K562 (cell line): Measurements from ENCODE around the gene STK25. TPM values are rescaled to one million over a fixed set of nuclear protein-coding genes. Genes with fewer than 3 reads are reported as not detected.
A peak's percentile ranks its signal among the peaks of the same experiment; 100 is the strongest.

Source experiments
- ATAC-seq: fragments of 200-7000 bp; cut with Tn5 transposase; 3 replicates; pipeline ENCODE4 v1.9.1; 2020; ENCODE audit warnings: moderate library complexity
- BruUV-seq: library from RNA; stranded (reverse); fragments of 400-500 nt; replicated peaks from 2 replicates; lab custom pipeline; 2021; lab: Mats Ljungman, UMichigan
- CTCF ChIA-PET: fragments of 300-600 bp; formaldehyde crosslinking; extraction: SDS; loops from one replicate; lab custom pipeline; 2021; ENCODE audit warnings: low intra/inter-chr PET ratio; lab: Yijun Ruan, JAX
- POLR2A ChIA-PET: fragments of 300-600, 350-650 bp; sonication (Branson Sonifier 250); formaldehyde crosslinking; extraction: SDS; loops from one replicate; lab custom pipeline; 2021; ENCODE audit warnings: antibody characterized with exemption, inconsistent platforms; lab: Yijun Ruan, JAX
- DNase-seq, 4 experiments: peaks; one replicate each; pipeline versions ENCODE4 v3.0.0 to v3.0.0-alpha.2; 2011 to 2018; ENCODE audit warnings: low spot score in 3 of 4, mixed read lengths in 3 of 4; ENCODE audit errors: extremely low read depth in 1 of 4
- FAIRE-seq: peaks from 2 replicates; lab custom pipeline; 2011; peaks lifted over from hg19 to GRCh38; lab: Jason Lieb, UNC
- H2AFZ ChIP-seq: 2 replicates; pipeline ENCODE4 v1.6.0; 2011; ENCODE audit warnings: low read depth, low read length, control low read depth, inconsistent platforms
- H3K27ac ChIP-seq: fragments of 200-600 bp; 3 replicates; pipeline ENCODE4 v1.8.0; 2011; ENCODE audit warnings: low read depth, mild to moderate bottlenecking, control low read depth, inconsistent platforms, low read length, moderate library complexity, mixed read lengths; ENCODE audit errors: extremely low read depth
- H3K27me3 ChIP-seq, 2 experiments: fragments of 300-600 bp in 1 of 2; 2 replicates in 1 of 2; 3 replicates in 1 of 2; pipeline versions ENCODE4 v1.6.0 to v1.8.0; 2011; ENCODE audit warnings: inconsistent platforms in 2 of 2, low read length in 2 of 2, mild to moderate bottlenecking in 1 of 2, mixed read lengths in 1 of 2, moderate library complexity in 1 of 2; ENCODE audit not compliant: control insufficient read depth in 2 of 2, insufficient read depth in 2 of 2
- H3K36me3 ChIP-seq: fragments of 300-600 bp; 3 replicates; pipeline ENCODE4 v1.8.0; 2011; ENCODE audit warnings: mild to moderate bottlenecking, low read length, inconsistent platforms; ENCODE audit not compliant: control insufficient read depth, insufficient read depth
- H3K4me1 ChIP-seq, 2 experiments: fragments of 200-600 bp in 1 of 2; replicated peaks in 1 of 2; 2 replicates in 1 of 2; 3 replicates in 1 of 2; pipeline versions ENCODE4 v1.5.1 to v1.8.0; 2011; ENCODE audit warnings: inconsistent platforms in 2 of 2, low read length in 2 of 2, mild to moderate bottlenecking in 1 of 2, mixed read lengths in 1 of 2, moderate library complexity in 1 of 2; ENCODE audit not compliant: control insufficient read depth in 2 of 2, insufficient read depth in 2 of 2
- H3K4me2 ChIP-seq: 2 replicates; pipeline ENCODE4 v1.6.1; 2011; ENCODE audit warnings: low read length, control low read depth, inconsistent platforms, mixed read lengths; ENCODE audit not compliant: insufficient read depth
- H3K4me3 ChIP-seq: fragments of 200-600 bp; sonication (generic), shearing (Covaris generic); 2 replicates; pipeline ENCODE4 v1.5.1; 2016; ENCODE audit warnings: control low read depth, inconsistent platforms
- H3K79me2 ChIP-seq: fragments of 200-600 bp; 3 replicates; pipeline ENCODE4 v1.8.0; 2011; ENCODE audit warnings: low read length, inconsistent platforms; ENCODE audit not compliant: control insufficient read depth, insufficient read depth
- H3K9ac ChIP-seq, 2 experiments: 2 replicates each; pipeline versions ENCODE4 v1.6.0 to v1.6.1; 2011; ENCODE audit warnings: low read depth in 2 of 2, low read length in 2 of 2, control low read depth in 1 of 2, inconsistent platforms in 1 of 2, mild to moderate bottlenecking in 1 of 2, mixed read lengths in 1 of 2; ENCODE audit not compliant: insufficient read depth in 1 of 2
- H3K9me1 ChIP-seq: one replicate; pipeline ENCODE4 v1.6.0; 2011; ENCODE audit warnings: inconsistent platforms, mild to moderate bottlenecking, low read length, moderate library complexity; ENCODE audit not compliant: control insufficient read depth, insufficient read depth
- H3K9me3 ChIP-seq: replicated peaks from 2 replicates; pipeline ENCODE4 v1.5.1; 2011; ENCODE audit warnings: low read depth, low read length, inconsistent platforms; ENCODE audit not compliant: control insufficient read depth, insufficient read depth
- H4K20me1 ChIP-seq: replicated peaks from 2 replicates; pipeline ENCODE4 v1.6.1; 2011; ENCODE audit warnings: low read length, inconsistent platforms, mixed read lengths; ENCODE audit not compliant: control insufficient read depth, insufficient read depth
- CBFB ChIP-seq: sonication (generic); formaldehyde crosslinking; IDR thresholded peaks from 2 replicates; pipeline ENCODE4 v1.4.0; 2020; ENCODE audit warnings: mild to moderate bottlenecking, missing genetic modification reagents
- CHD1 ChIP-seq: fragments of 200-600 bp; sonication (generic); IDR thresholded peaks from one replicate; pipeline ENCODE4 v1.6.1; 2012; ENCODE audit warnings: mild to moderate bottlenecking, moderate library complexity, low read length, inconsistent platforms
- FOXK1 ChIP-seq: sonication (generic); formaldehyde crosslinking; IDR thresholded peaks from 2 replicates; pipeline ENCODE4 v1.8.0; 2022; ENCODE audit warnings: missing genetic modification reagents, mild to moderate bottlenecking, borderline replicate concordance
- JUNB ChIP-seq: fragments of 450-650 bp; formaldehyde crosslinking; conservative IDR thresholded peaks from 2 replicates; pipeline ENCODE4 v1.4.0; 2020; ENCODE audit warnings: mild to moderate bottlenecking
- MCM5 ChIP-seq: fragments of 450-650 bp; IDR thresholded peaks from 2 replicates; pipeline ENCODE4 v1.6.1; 2016; ENCODE audit warnings: low read depth
- SIN3A ChIP-seq, 2 experiments: fragments of 150-350 bp in 1 of 2; IDR thresholded peaks; 2 replicates each; pipeline ENCODE4 v1.6.1; 2011 to 2016; ENCODE audit warnings: borderline replicate concordance in 2 of 2, low read depth in 2 of 2, low read length in 2 of 2, mild to moderate bottlenecking in 2 of 2, moderate library complexity in 2 of 2; ENCODE audit not compliant: control insufficient read depth in 1 of 2
- SIX5 ChIP-seq, 2 experiments: IDR thresholded peaks; 2 replicates each; pipeline ENCODE4 v1.6.1; 2011; ENCODE audit warnings: low read length in 2 of 2, borderline replicate concordance in 1 of 2, low read depth in 1 of 2, mild to moderate bottlenecking in 1 of 2, moderate library complexity in 1 of 2; ENCODE audit not compliant: insufficient read depth in 1 of 2
- SMAD4 ChIP-seq: fragments of 250-450 bp; sonication (Bioruptor Pico); conservative IDR thresholded peaks from 2 replicates; pipeline ENCODE4 v1.8.0; 2021; ENCODE audit warnings: inconsistent platforms, mild to moderate bottlenecking, moderate library complexity
- SUPT5H ChIP-seq: fragments of 450-650 bp; IDR thresholded peaks from 2 replicates; pipeline ENCODE4 v1.6.1; 2016
- ZSCAN32 ChIP-seq: fragments of 450-650 bp; formaldehyde crosslinking; IDR thresholded peaks from 2 replicates; pipeline ENCODE4 v1.4.0; 2020; ENCODE audit warnings: mild to moderate bottlenecking, moderate library complexity
- WGBS: fragments of 100-300 bp; shearing (Covaris generic); methylation state at CpG from one replicate; pipeline ENCODE4 v1.1.6; 2016; ENCODE audit warnings: low coverage, mixed read lengths; ENCODE audit not compliant: insufficient coverage; ENCODE audit errors: missing lambda C conversion rate; 5-methylcytosine and 5-hydroxymethylcytosine counted together
- in situ Hi-C: fragments of 300-500 bp; cut with MboI; formaldehyde crosslinking; loops from 4 replicates; pipeline ENCODE4 v1.15.0; 2018; ENCODE audit warnings: inconsistent platforms, mixed read lengths
- intact Hi-C: fragments of 100-400 bp; cut with micrococcal nuclease; formaldehyde crosslinking; loops from 2 replicates; pipeline ENCODE4 v1.14.2; 2022
- polyA plus RNA-seq, 8 experiments: library from polyadenylated mRNA; depleted of rRNA in 4 of 8; stranded (reverse) in 5 of 8; unstranded in 3 of 8; fragments of >200 nt; fragmentation: Nextera tagmentation in 2 of 8; fragmentation: Illumina TruSeq in 1 of 8; extraction: Ambion mirVana in 2 of 8; extraction: Trizol in 1 of 8; gene quantifications; 2 replicates each; pipeline versions ENCODE4 v1.2.1 to v1.2.3, GENCODE V29; 2011 to 2014; ENCODE audit warnings: inconsistent platforms in 1 of 8, missing spikeins in 1 of 8
- total RNA-seq, 7 experiments: library from RNA; depleted of rRNA in 6 of 7; stranded (reverse); fragments of >200 nt in 6 of 7; fragmentation: Illumina TruSeq in 2 of 7; extraction: Trizol in 2 of 7; gene quantifications; 2 replicates each; pipeline versions ENCODE4 v1.2.1 to v1.2.3, GENCODE V29; 2011 to 2021; ENCODE audit warnings: low replicate concordance in 1 of 7
- TF ChIP-seq, protein P1 (sequence below): IDR thresholded peaks from 3 replicates; pipeline ENCODE4 v1.6.1; 2011; ENCODE audit warnings: borderline replicate concordance, mild to moderate bottlenecking; ENCODE audit not compliant: insufficient read length, insufficient read depth
- TF ChIP-seq, protein P2 (sequence below): fragments of 150-350 bp; conservative IDR thresholded peaks from 2 replicates; pipeline ENCODE4 v1.6.1; 2014; ENCODE audit warnings: low read length
- TF ChIP-seq, protein P3 (sequence below): fragments of 250-450 bp; sonication (Bioruptor Pico); IDR thresholded peaks from 2 replicates; pipeline ENCODE4 v1.9.0; 2021; ENCODE audit warnings: mild to moderate bottlenecking, inconsistent platforms
- TF ChIP-seq, protein P4 (sequence below): IDR thresholded peaks from 2 replicates; pipeline ENCODE4 v1.6.1; 2011; ENCODE audit warnings: borderline replicate concordance, low read depth, mild to moderate bottlenecking, moderate library complexity, low read length; ENCODE audit not compliant: insufficient read depth, poor library complexity, severe bottlenecking

The STK25 gene
- total and polyA plus RNA-seq, 9 of the 15 experiments (the other 6 are each of a cell fraction or from before 2014, with no cell fraction given): 5.4 to 177 (median 116) TPM

GRCh38 chr2:241483305-241483704 lies 25.1 kb downstream of the STK25 start:
- in situ Hi-C loops: no loop called here
- no peaks in the 10 kb centered on the region for H3K9me3 ChIP-seq
- no peak overlapping the region for H3K27ac ChIP-seq
- peak overlapping the region in 1 of 2 experiments; percentile 76; a peak in 2 of 4 replicates for H3K9ac ChIP-seq
- H3K9me1 ChIP-seq: no peaks in the 10 kb centered on the region
- H2AFZ ChIP-seq: no peak overlapping the region
- no peaks in the 10 kb centered on the region for H4K20me1 ChIP-seq
- CTCF ChIA-PET: no interaction called here
- intact Hi-C loops: no loop called here
- no peaks in the 10 kb centered on the region for H3K36me3 ChIP-seq
- ATAC-seq (no peak), FAIRE-seq (no peak), DNase-seq (no peak)
- H3K4me1 ChIP-seq: peaks cover 2 to 7% of the 10 kb centered on the region in 2 experiments; a peak in 4 of 5 replicates
- H3K4me3 ChIP-seq: no peak overlapping the region
- H3K4me2 ChIP-seq: no peak overlapping the region
- no TSS peak for BruUV-seq
- no peaks in the 10 kb centered on the region for H3K27me3 ChIP-seq
- WGBS: 45% methylated on average over 8 of the region's 9 CpGs
- POLR2A ChIA-PET: no interaction called here
- no peaks in the 10 kb centered on the region for H3K79me2 ChIP-seq
- TF ChIP-seq, protein P1, sequence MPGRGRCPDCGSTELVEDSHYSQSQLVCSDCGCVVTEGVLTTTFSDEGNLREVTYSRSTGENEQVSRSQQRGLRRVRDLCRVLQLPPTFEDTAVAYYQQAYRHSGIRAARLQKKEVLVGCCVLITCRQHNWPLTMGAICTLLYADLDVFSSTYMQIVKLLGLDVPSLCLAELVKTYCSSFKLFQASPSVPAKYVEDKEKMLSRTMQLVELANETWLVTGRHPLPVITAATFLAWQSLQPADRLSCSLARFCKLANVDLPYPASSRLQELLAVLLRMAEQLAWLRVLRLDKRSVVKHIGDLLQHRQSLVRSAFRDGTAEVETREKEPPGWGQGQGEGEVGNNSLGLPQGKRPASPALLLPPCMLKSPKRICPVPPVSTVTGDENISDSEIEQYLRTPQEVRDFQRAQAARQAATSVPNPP: no peak
- TF ChIP-seq CBFB (CRISPR knock-in tag): no peak
- TF ChIP-seq MCM5: no peak
- TF ChIP-seq, protein P2, sequence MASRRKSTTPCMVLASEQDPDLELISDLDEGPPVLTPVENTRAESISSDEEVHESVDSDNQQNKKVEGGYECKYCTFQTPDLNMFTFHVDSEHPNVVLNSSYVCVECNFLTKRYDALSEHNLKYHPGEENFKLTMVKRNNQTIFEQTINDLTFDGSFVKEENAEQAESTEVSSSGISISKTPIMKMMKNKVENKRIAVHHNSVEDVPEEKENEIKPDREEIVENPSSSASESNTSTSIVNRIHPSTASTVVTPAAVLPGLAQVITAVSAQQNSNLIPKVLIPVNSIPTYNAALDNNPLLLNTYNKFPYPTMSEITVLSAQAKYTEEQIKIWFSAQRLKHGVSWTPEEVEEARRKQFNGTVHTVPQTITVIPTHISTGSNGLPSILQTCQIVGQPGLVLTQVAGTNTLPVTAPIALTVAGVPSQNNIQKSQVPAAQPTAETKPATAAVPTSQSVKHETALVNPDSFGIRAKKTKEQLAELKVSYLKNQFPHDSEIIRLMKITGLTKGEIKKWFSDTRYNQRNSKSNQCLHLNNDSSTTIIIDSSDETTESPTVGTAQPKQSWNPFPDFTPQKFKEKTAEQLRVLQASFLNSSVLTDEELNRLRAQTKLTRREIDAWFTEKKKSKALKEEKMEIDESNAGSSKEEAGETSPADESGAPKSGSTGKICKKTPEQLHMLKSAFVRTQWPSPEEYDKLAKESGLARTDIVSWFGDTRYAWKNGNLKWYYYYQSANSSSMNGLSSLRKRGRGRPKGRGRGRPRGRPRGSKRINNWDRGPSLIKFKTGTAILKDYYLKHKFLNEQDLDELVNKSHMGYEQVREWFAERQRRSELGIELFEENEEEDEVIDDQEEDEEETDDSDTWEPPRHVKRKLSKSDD: no peak
- no peak for TF ChIP-seq SMAD4
- no peak for TF ChIP-seq FOXK1
- no peak for TF ChIP-seq CHD1
- TF ChIP-seq, protein P3, sequence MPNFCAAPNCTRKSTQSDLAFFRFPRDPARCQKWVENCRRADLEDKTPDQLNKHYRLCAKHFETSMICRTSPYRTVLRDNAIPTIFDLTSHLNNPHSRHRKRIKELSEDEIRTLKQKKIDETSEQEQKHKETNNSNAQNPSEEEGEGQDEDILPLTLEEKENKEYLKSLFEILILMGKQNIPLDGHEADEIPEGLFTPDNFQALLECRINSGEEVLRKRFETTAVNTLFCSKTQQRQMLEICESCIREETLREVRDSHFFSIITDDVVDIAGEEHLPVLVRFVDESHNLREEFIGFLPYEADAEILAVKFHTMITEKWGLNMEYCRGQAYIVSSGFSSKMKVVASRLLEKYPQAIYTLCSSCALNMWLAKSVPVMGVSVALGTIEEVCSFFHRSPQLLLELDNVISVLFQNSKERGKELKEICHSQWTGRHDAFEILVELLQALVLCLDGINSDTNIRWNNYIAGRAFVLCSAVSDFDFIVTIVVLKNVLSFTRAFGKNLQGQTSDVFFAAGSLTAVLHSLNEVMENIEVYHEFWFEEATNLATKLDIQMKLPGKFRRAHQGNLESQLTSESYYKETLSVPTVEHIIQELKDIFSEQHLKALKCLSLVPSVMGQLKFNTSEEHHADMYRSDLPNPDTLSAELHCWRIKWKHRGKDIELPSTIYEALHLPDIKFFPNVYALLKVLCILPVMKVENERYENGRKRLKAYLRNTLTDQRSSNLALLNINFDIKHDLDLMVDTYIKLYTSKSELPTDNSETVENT (CRISPR knock-in tag): no peak
- TF ChIP-seq SIN3A (IDR thresholded peaks at IDR 0.05; ENCODE audit: borderline replicate concordance in 2 of 2, control insufficient read depth in 1 of 2, low read depth in 2 of 2, low read length in 2 of 2): no peak
- no peak for TF ChIP-seq JUNB (CRISPR knock-in tag)
- no peak for TF ChIP-seq SUPT5H
- TF ChIP-seq, protein P4, sequence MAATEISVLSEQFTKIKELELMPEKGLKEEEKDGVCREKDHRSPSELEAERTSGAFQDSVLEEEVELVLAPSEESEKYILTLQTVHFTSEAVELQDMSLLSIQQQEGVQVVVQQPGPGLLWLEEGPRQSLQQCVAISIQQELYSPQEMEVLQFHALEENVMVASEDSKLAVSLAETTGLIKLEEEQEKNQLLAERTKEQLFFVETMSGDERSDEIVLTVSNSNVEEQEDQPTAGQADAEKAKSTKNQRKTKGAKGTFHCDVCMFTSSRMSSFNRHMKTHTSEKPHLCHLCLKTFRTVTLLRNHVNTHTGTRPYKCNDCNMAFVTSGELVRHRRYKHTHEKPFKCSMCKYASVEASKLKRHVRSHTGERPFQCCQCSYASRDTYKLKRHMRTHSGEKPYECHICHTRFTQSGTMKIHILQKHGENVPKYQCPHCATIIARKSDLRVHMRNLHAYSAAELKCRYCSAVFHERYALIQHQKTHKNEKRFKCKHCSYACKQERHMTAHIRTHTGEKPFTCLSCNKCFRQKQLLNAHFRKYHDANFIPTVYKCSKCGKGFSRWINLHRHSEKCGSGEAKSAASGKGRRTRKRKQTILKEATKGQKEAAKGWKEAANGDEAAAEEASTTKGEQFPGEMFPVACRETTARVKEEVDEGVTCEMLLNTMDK: no peak
- no peak for TF ChIP-seq SIX5 (IDR thresholded peaks at IDR 0.05; ENCODE audit: borderline replicate concordance in 1 of 2, insufficient read depth in 1 of 2, low read depth in 1 of 2, low read length in 2 of 2)
- no peak for TF ChIP-seq ZSCAN32 (CRISPR knock-in tag)
